ENCODE results near the gene ATRX.
"Not testable (repeated sequence)": the region's sequence is repeated elsewhere in the genome, so short reads cannot be mapped to it uniquely, and the experiment has no call there.

ATRX gene

GRCh38 chrX:77755561-77755960 lies 30.5 kb downstream of the ATRX start (continued):
- TF ChIP-seq, protein P1, sequence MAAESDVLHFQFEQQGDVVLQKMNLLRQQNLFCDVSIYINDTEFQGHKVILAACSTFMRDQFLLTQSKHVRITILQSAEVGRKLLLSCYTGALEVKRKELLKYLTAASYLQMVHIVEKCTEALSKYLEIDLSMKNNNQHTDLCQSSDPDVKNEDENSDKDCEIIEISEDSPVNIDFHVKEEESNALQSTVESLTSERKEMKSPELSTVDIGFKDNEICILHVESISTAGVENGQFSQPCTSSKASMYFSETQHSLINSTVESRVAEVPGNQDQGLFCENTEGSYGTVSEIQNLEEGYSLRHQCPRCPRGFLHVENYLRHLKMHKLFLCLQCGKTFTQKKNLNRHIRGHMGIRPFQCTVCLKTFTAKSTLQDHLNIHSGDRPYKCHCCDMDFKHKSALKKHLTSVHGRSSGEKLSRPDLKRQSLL (tag by site-specific recombination; IDR thresholded peaks at IDR 0.05) = no peak
- TF ChIP-seq, protein P2, sequence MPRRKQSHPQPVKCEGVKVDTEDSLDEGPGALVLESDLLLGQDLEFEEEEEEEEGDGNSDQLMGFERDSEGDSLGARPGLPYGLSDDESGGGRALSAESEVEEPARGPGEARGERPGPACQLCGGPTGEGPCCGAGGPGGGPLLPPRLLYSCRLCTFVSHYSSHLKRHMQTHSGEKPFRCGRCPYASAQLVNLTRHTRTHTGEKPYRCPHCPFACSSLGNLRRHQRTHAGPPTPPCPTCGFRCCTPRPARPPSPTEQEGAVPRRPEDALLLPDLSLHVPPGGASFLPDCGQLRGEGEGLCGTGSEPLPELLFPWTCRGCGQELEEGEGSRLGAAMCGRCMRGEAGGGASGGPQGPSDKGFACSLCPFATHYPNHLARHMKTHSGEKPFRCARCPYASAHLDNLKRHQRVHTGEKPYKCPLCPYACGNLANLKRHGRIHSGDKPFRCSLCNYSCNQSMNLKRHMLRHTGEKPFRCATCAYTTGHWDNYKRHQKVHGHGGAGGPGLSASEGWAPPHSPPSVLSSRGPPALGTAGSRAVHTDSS (tag by site-specific recombination; IDR thresholded peaks at IDR 0.05) = no peak
- no peak for TF ChIP-seq ZNF624 (tag by site-specific recombination; IDR thresholded peaks at IDR 0.05)
- no peak for TF ChIP-seq HOXD13 (CRISPR knock-in tag; IDR thresholded peaks at IDR 0.05; ENCODE audit: borderline replicate concordance)

DNA sequence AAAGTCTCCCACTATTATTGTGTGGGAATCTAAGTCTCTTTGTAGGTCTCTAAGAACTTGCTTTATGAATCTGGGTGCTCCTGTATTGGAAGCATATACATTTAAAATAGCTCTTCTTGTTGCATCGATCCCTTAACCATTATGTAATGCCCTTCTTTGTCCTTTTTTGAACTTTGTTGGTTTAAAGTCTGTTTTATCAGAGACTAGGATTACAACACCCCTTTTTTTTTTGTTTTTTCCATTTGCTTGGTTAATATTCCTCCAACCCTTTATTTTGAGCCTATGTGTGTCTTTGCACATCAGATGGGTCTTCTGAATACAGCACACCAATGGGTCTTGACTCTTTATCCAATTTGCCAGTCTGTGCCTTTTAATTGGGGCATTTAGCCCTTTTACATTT lies 32.1 kb downstream of the ATRX start:
- H3K27ac ChIP-seq (ENCODE audit: extremely low read depth, low read depth, low read length); H3K36me3 ChIP-seq (ENCODE audit: control insufficient read depth in 2 of 2, insufficient read depth in 1 of 2, low read length in 2 of 2); POLR2A ChIA-PET; H3K4me1 ChIP-seq (ENCODE audit: control insufficient read depth, insufficient read depth, low read length); H3K4me3 ChIP-seq (ENCODE audit: low read depth, low read length); H3K9me3 ChIP-seq (ENCODE audit: control insufficient read depth, insufficient read depth, low read depth, low read length): not testable (repeated sequence)
- CTCF ChIA-PET = interaction anchor here (0.9 kb wide), 1 partner anchor 10 kb away, joined by 3 read pairs; no protein-coding TSS in a partner anchor

- Histone ChIP-seq H3K4me3 (ENCODE audit: low read depth, low read length) (no peak overlapping the region), H3K36me3 (ENCODE audit: control insufficient read depth in 2 of 2, insufficient read depth in 1 of 2, low read length in 2 of 2) (no peaks in the 10 kb centered on the region; a peak in 1 of 3 replicates), H3K9me3 (ENCODE audit: control insufficient read depth, insufficient read depth, low read depth, low read length) (peaks cover 2% of the 10 kb centered on the region; the same call in 1 of the 2 replicates), H3K27ac (ENCODE audit: extremely low read depth, low read depth, low read length) (no peak overlapping the region), H3K4me1 (ENCODE audit: control insufficient read depth, insufficient read depth, low read length) (no peaks in the 10 kb centered on the region)
- POLR2A ChIA-PET = interaction anchor here (0.6 kb wide), 1 partner anchor 486 kb away, joined by 4 read pairs; no protein-coding TSS in a partner anchor
- CTCF ChIA-PET = no interaction called here
- TF ChIP-seq SALL2 (tag by site-specific recombination; IDR thresholded peaks at IDR 0.05; ENCODE audit: borderline replicate concordance) (no peak), ZNF677 (tag by site-specific recombination; IDR thresholded peaks at IDR 0.05) (no peak), ZNF248 (tag by site-specific recombination; IDR thresholded peaks at IDR 0.05) (no peak), GLIS1 (tag by site-specific recombination; IDR thresholded peaks at IDR 0.05) (no peak), ZFP69B (tag by site-specific recombination; IDR thresholded peaks at IDR 0.05) (no peak), ZSCAN18 (tag by site-specific recombination; IDR thresholded peaks at IDR 0.05) (no peak), ZEB2 (tag by site-specific recombination; IDR thresholded peaks at IDR 0.05) (no peak), ZNF133 (tag by site-specific recombination; IDR thresholded peaks at IDR 0.05) (no peak), ZBTB7A (tag by site-specific recombination; IDR thresholded peaks at IDR 0.05; ENCODE audit: low read depth) (no peak), ZNF157 (tag by site-specific recombination; IDR thresholded peaks at IDR 0.05) (no peak)
- TF ChIP-seq, protein P3, sequence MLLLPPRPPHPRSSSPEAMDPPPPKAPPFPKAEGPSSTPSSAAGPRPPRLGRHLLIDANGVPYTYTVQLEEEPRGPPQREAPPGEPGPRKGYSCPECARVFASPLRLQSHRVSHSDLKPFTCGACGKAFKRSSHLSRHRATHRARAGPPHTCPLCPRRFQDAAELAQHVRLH (tag by site-specific recombination; IDR thresholded peaks at IDR 0.05) = no peak
- TF ChIP-seq, protein P4, sequence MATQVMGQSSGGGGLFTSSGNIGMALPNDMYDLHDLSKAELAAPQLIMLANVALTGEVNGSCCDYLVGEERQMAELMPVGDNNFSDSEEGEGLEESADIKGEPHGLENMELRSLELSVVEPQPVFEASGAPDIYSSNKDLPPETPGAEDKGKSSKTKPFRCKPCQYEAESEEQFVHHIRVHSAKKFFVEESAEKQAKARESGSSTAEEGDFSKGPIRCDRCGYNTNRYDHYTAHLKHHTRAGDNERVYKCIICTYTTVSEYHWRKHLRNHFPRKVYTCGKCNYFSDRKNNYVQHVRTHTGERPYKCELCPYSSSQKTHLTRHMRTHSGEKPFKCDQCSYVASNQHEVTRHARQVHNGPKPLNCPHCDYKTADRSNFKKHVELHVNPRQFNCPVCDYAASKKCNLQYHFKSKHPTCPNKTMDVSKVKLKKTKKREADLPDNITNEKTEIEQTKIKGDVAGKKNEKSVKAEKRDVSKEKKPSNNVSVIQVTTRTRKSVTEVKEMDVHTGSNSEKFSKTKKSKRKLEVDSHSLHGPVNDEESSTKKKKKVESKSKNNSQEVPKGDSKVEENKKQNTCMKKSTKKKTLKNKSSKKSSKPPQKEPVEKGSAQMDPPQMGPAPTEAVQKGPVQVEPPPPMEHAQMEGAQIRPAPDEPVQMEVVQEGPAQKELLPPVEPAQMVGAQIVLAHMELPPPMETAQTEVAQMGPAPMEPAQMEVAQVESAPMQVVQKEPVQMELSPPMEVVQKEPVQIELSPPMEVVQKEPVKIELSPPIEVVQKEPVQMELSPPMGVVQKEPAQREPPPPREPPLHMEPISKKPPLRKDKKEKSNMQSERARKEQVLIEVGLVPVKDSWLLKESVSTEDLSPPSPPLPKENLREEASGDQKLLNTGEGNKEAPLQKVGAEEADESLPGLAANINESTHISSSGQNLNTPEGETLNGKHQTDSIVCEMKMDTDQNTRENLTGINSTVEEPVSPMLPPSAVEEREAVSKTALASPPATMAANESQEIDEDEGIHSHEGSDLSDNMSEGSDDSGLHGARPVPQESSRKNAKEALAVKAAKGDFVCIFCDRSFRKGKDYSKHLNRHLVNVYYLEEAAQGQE (tag by site-specific recombination; IDR thresholded peaks at IDR 0.05) = no peak
These were observed 36.3 kb downstream of the ATRX start for GRCh38 chrX:77749695-77750094.
